Endothelial cell of umbilical vein (primary cell): ENCODE data around the gene KCND2.

ENCODE experiments used
- CTCF ChIP-seq, 2 donors: IDR thresholded peaks; 1 replicate in 1 of 2; 2 replicates in 1 of 2; pipeline ENCODE4 v1.5.1; 2011; ENCODE audit warnings: low read length in 2 of 2, mild to moderate bottlenecking in 2 of 2, moderate library complexity in 2 of 2, control low read depth in 1 of 2, inconsistent platforms in 1 of 2, low read depth in 1 of 2; ENCODE audit not compliant: insufficient read depth in 1 of 2; ENCODE audit errors: extremely low read depth in 1 of 2
- EZH2 ChIP-seq: IDR thresholded peaks from 2 replicates; pipeline ENCODE4 v1.6.1; 2012; ENCODE audit warnings: borderline replicate concordance, low read depth, mild to moderate bottlenecking, moderate library complexity, low read length, inconsistent platforms; ENCODE audit not compliant: severe bottlenecking
- MAX ChIP-seq: IDR thresholded peaks from 2 replicates; pipeline ENCODE4 v1.6.1; 2011; ENCODE audit not compliant: insufficient read depth, insufficient read length
- POLR2A ChIP-seq: IDR thresholded peaks from 2 replicates; pipeline ENCODE4 v1.6.1; 2012; ENCODE audit warnings: low read depth, mild to moderate bottlenecking, control low read depth, low read length

- TF ChIP-seq MAX (no peak), CTCF (IDR thresholded peaks at IDR 0.05; ENCODE audit: extremely low read depth in 1 of 2, insufficient read depth in 1 of 2, low read depth in 1 of 2, low read length in 2 of 2) (no peak), EZH2 (no peak), POLR2A (no peak)
Observed at GRCh38 chr7:120792861-120793130, 519.8 kb downstream of the KCND2 start.
